HepG2 (cell line): ENCODE results near the gene BAIAP2L1. TPM values are rescaled to one million over a fixed set of nuclear protein-coding genes. Genes with fewer than 3 reads are reported as not detected.
A peak's percentile ranks its signal among the peaks of the same experiment; 100 is the strongest.

Experiments
- ATF7 ChIP-seq, 2 experiments: fragments of 450-650 bp in 1 of 2; sonication (generic) in 1 of 2; formaldehyde crosslinking in 1 of 2; IDR thresholded peaks; 2 replicates each; pipeline versions ENCODE4 v1.4.0 to v1.6.1; 2016 to 2020; ENCODE audit warnings: antibody characterized with exemption in 1 of 2, mild to moderate bottlenecking in 1 of 2, missing genetic modification reagents in 1 of 2
- CSRNP2 ChIP-seq: sonication (generic); formaldehyde crosslinking; conservative IDR thresholded peaks from 2 replicates; pipeline ENCODE4 v1.8.0; 2022; ENCODE audit warnings: low read depth, missing genetic modification reagents
- DDIT3 ChIP-seq: sonication (generic); formaldehyde crosslinking; IDR thresholded peaks from 2 replicates; pipeline ENCODE4 v1.4.0; 2020; ENCODE audit warnings: mild to moderate bottlenecking, missing genetic modification reagents
- DNMT1 ChIP-seq: sonication (generic); formaldehyde crosslinking; IDR thresholded peaks from 2 replicates; pipeline ENCODE4 v1.5.1; 2020; ENCODE audit warnings: mild to moderate bottlenecking, missing genetic modification reagents
- FOXO4 ChIP-seq: sonication (generic); formaldehyde crosslinking; conservative IDR thresholded peaks from 2 replicates; pipeline ENCODE4 v1.8.1; 2023; ENCODE audit warnings: missing genetic modification reagents
- HOXD1 ChIP-seq: sonication (generic); formaldehyde crosslinking; IDR thresholded peaks from 2 replicates; pipeline ENCODE4 v1.5.0; 2020; ENCODE audit warnings: missing genetic modification reagents
- JARID2 ChIP-seq: sonication (generic); formaldehyde crosslinking; IDR thresholded peaks from 2 replicates; pipeline ENCODE4 v1.8.1; 2023; ENCODE audit warnings: missing genetic modification reagents, inconsistent platforms; ENCODE audit not compliant: insufficient replicate concordance
- MATR3 ChIP-seq: sonication (generic); formaldehyde crosslinking; IDR thresholded peaks from 2 replicates; pipeline ENCODE4 v1.4.0; 2020; ENCODE audit warnings: missing genetic modification reagents
- TEAD2 ChIP-seq: sonication (generic); formaldehyde crosslinking; IDR thresholded peaks from 2 replicates; pipeline ENCODE4 v1.9.0; 2021; ENCODE audit warnings: missing genetic modification reagents
- THRA ChIP-seq: sonication (generic); formaldehyde crosslinking; IDR thresholded peaks from 2 replicates; pipeline ENCODE4 v1.4.0; 2020; ENCODE audit warnings: missing genetic modification reagents, borderline replicate concordance
- U2AF2 ChIP-seq: fragments of 200-400 bp; formaldehyde crosslinking; IDR thresholded peaks from 2 replicates; pipeline ENCODE4 v1.6.1; 2017; ENCODE audit warnings: low read depth, mild to moderate bottlenecking, low read length
- ZHX2 ChIP-seq, 2 experiments: sonication (generic) in 1 of 2; formaldehyde crosslinking in 1 of 2; IDR thresholded peaks; 2 replicates each; pipeline versions ENCODE4 v1.6.1 to v1.9.0; 2014 to 2022; ENCODE audit warnings: antibody characterized with exemption in 1 of 2, borderline replicate concordance in 1 of 2, inconsistent platforms in 1 of 2, low read depth in 1 of 2, missing genetic modification reagents in 1 of 2
- ZNF224 ChIP-seq: sonication (generic); formaldehyde crosslinking; IDR thresholded peaks from 2 replicates; pipeline ENCODE4 v1.5.0; 2020; ENCODE audit warnings: mild to moderate bottlenecking, missing genetic modification reagents
- ZNF33B ChIP-seq: sonication (generic); formaldehyde crosslinking; IDR thresholded peaks from 2 replicates; pipeline ENCODE4 v1.5.1; 2020; ENCODE audit warnings: mild to moderate bottlenecking, missing genetic modification reagents
- ZNF350 ChIP-seq: sonication (generic); formaldehyde crosslinking; IDR thresholded peaks from 2 replicates; pipeline ENCODE4 v1.4.0; 2020; ENCODE audit warnings: mild to moderate bottlenecking, low read depth, missing genetic modification reagents, borderline replicate concordance
- ZNF558 ChIP-seq: sonication (generic); formaldehyde crosslinking; IDR thresholded peaks from 2 replicates; pipeline ENCODE4 v1.9.0; 2022; ENCODE audit warnings: mild to moderate bottlenecking, missing genetic modification reagents, borderline replicate concordance
- ZNF570 ChIP-seq: sonication (generic); formaldehyde crosslinking; IDR thresholded peaks from 2 replicates; pipeline ENCODE4 v1.4.0; 2020; ENCODE audit warnings: mild to moderate bottlenecking, missing genetic modification reagents, borderline replicate concordance
- polyA plus RNA-seq, 8 experiments: library from polyadenylated mRNA; depleted of rRNA in 3 of 8; stranded (reverse) in 7 of 8; unstranded in 1 of 8; fragments of >200 nt; fragmentation: Illumina TruSeq in 4 of 8; extraction: Trizol in 4 of 8; gene quantifications; 2 replicates each; pipeline versions ENCODE4 v1.2.1 to v1.2.3, GENCODE V29; 2011 to 2016; ENCODE audit warnings: low read depth in 4 of 8, missing spikeins in 1 of 8, mixed read lengths in 1 of 8; ENCODE audit not compliant: insufficient read depth in 1 of 8
- total RNA-seq, 5 experiments: library from RNA; depleted of rRNA; stranded (reverse); fragments of >200 nt; fragmentation: Illumina TruSeq; extraction: Trizol; gene quantifications; 2 replicates each; pipeline ENCODE4 v1.2.3, GENCODE V29; 2016; ENCODE audit warnings: low read depth in 1 of 5

BAIAP2L1 gene
- total and polyA plus RNA-seq, 2 of the 13 experiments (the other 11 are each of a cell fraction or from before 2014, with no cell fraction given): 13.0 to 21.5 TPM

- no peak for TF ChIP-seq CSRNP2
- no peak for TF ChIP-seq ZHX2 (IDR thresholded peaks at IDR 0.05; ENCODE audit: low read depth)
- no peak for TF ChIP-seq ZHX2 (CRISPR knock-in tag; IDR thresholded peaks at IDR 0.05; ENCODE audit: borderline replicate concordance)
- no peak for TF ChIP-seq DNMT1
- no peak for TF ChIP-seq DDIT3 (CRISPR knock-in tag)
- TF ChIP-seq THRA (CRISPR knock-in tag): peak; percentile 72
- TF ChIP-seq ZNF224: no peak
- TF ChIP-seq ZNF350 (CRISPR knock-in tag): peak; percentile 63; the same call in 1 of the 2 replicates
- no peak for TF ChIP-seq ZNF570 (CRISPR knock-in tag)
- no peak for TF ChIP-seq HOXD1
- TF ChIP-seq ZNF33B (CRISPR knock-in tag): no peak
- TF ChIP-seq ZNF558 (CRISPR knock-in tag): no peak
- no peak for TF ChIP-seq ATF7 (IDR thresholded peaks at IDR 0.05)
- no peak for TF ChIP-seq ATF7 (CRISPR knock-in tag; IDR thresholded peaks at IDR 0.05)
- TF ChIP-seq FOXO4 (CRISPR knock-in tag): no peak
- TF ChIP-seq U2AF2: no peak
- no peak for TF ChIP-seq TEAD2
- TF ChIP-seq MATR3 (CRISPR knock-in tag): no peak
- TF ChIP-seq JARID2: no peak
Measured at GRCh38 chr7:98300595-98301372, 100.1 kb downstream of the BAIAP2L1 start (continued).
